GM21367 (cell line): ENCODE results near the gene ACOX3.

Experiments used
- ATAC-seq: cut with Tn5 transposase; IDR thresholded peaks from one replicate; pipeline ENCODE4 v1.9.1; 2021; ENCODE audit not compliant: unreplicated experiment

Gene ACOX3

DNA sequence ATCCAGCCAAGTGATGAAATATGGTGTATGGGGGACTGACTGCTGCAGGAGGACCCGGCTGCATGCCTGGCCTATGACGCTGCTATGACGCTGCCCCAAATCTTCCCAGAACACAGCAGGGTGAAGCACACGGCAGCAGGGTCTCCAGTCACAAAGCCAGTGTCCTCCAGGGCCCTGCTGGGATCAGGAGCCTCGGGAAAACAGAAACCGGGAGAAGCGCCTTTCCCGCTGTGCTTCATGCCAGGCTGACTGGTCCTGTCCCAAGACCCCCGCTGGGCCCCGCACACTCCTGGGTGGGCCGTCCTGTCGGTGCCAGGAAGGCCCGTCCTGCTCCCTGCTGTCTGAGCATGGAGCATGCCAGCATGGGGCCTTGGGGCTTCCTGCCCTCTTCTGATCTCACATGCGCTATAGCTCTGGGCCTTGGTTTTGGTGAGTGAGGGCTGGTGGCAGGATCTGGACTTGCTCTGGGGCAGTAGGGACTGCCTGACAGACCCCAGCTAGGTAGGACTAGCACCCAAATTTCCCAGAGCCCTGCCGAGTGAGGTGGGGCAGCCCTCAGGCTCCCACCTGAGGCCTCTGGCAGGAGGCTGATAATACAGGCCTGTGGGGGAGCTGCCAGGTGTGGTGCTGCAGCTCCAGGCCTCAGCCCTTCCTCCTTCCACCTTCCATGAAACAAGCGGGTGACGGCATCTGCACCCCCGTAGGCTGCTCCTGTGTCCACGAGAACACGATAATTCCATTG lies 64.0 kb downstream of the ACOX3 start:
- ATAC-seq: no peak

DNA sequence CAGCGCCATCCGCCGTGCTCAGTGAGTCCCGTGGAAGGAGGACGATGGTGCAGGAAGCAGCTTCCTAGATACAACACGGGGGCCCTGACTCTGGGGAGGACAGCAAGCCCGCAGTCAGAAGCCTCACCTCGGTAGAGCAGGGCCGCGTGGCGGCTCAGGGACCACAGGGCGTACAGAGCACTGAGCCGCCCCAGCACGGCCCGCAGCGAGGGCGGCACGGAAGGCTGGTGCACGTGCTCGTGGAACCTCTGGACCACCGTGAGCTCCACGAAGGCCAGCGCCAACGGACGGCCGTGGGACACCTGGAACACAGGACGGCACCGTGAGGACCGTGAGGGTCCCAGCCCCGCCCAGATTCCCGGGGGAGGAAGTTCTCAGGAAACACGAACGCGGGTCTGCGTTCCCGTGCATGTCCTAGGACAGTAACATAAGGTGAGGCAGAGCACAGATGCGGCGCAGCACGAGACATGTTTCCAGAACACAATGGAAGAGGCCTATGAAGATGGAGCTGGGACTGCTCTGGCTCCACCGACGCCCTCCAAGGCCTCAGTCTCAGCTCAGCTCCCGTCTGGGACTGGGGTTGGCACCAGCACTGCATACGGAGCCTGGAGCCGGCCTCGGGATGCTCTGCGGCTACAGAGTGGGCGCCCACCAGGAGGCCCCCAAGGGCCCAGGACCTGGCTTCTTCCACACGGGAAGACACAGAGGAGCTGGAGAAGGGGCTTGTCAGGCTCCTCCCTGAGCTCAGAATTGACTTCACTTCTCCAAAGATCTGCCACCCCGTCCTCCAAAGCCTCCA lies 65.5 kb downstream of the ACOX3 start:
- ATAC-seq: no peak

DNA sequence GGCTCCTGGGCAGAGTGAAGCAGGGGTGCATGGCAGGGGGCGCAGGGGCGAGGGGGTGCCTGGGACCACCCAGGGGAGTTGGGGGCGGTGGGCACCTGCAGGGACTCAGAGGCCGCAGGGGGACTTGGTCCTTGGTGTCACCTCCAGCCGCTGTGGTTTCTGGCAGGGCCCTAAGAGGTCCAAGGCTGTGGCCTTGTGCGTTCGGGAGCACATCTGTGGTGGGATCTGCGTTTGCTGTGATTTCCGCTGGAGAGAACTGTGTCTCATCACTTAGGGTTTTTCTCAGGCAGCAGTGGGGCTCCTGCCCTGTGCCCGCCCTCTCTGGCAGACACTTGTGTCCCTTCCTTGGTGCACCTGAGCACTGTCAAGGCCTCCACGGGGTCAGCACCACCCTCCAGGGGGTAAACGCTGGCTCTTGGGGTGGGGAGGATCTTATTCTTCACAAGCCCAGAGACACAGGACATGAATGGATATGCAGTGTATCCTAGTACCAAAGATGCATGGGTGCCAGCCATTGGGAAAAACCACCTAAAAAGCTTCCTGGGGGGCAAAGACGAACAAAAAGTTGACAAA lies 66.5 kb downstream of the ACOX3 start:
- no peak for ATAC-seq

DNA sequence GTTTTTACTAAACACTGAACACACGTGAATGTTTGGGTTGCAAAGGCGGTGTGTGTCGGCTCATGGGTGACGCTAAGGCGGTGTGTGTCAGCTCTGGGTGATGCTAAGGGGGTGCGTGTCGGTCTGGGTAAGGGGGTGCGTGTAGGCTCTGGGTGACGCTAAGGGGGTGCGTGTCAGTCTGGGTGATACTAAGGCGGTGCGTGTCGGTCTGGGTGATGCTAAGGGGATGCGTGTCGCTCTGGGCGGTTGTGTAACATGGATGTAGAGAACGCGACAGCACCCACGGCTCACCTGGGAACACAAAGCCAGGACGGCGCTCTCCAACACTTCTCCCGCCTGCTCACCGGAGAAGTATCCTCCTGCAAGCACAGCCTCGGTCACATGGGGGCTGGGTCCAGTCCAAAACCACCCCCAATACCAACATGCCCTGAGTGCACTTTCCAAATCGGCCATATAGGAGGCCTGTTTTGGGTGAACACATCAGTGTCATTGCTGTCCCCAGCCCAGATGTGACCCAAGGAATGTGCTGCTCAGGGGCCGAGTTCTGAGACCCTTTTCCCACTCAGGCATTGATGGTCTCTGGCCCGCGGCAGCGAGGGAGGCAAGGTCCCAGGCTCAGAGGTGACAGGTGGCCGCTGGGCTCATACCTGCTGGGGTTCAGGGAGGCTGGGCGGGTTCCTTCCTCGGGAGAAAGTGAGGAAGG lies 67.1 kb downstream of the ACOX3 start:
- no peak for ATAC-seq

DNA sequence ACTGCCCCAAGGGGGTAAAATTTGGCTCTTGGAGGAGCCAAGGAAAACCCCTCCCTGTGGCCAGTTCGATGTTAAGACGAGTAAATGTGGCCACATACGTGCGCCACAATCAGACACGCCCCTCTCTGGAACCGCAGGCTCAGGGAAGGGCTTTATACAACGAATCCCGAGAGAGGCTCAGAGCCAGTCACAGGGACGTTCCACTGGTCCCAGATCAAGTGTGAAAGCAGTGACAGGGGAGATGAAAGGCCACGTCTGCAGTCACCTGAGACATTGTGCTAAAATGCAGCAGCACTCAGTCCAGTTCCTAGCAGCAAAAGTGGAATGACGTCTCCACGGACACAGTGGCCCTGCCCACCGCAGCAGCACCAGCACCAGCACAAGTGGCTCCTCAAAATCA lies 68.0 kb downstream of the ACOX3 start:
- no peak for ATAC-seq

DNA sequence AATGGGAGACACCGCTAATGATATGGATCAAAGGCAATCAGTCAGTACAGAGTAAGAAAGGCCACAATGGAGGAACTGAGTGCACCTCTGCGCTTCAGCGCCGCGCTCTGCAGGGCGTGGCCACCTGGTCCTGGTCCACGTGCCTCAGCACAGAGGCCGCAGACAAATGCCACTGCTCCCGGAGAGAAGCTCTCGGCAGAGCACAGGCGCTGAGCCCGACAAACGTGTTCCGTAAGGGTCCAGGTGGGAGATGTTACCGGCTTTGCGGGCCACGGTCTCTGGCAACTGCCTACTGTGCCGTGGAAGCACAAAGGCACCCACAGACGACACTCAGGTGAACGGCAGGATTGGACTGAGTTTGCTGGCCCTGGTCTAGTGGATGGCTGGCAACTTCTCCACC lies 68.9 kb downstream of the ACOX3 start:
- no peak for ATAC-seq

DNA sequence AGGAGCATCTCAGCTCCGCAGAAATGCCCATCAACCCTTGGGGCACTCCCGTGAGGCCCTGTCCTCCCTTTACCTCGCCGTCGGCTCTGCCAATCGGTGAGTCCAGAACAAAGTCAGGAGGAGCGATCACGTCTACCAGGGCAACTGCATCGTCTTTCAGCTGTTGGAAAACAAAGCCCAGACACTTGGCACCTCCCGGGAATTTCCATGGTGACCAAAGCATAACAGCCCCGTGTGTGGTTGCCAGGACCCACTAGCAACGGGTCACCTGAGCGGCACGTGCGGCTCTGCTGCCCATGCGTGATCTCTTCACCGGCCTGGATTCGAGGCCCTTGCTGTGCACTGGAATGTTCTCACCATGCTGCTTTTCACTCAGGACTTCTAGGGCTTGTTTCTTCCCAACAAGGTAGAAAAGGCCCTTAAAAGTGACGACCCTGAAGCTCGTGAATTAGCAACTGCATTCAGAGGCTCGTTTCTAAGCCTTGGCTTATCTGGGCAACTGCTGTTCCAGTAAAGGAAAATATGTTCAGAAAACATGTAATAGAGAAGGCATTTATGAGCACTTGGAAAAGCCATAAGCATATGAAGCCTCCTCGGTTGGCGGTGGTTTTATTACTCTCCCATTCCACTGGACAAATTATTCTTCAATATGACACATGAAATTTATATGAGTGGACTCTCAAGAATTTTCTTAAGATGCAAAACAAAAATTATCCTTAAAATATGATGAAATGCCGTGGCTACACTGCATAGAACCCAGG lies 69.5 kb downstream of the ACOX3 start:
- ATAC-seq: no peak

DNA sequence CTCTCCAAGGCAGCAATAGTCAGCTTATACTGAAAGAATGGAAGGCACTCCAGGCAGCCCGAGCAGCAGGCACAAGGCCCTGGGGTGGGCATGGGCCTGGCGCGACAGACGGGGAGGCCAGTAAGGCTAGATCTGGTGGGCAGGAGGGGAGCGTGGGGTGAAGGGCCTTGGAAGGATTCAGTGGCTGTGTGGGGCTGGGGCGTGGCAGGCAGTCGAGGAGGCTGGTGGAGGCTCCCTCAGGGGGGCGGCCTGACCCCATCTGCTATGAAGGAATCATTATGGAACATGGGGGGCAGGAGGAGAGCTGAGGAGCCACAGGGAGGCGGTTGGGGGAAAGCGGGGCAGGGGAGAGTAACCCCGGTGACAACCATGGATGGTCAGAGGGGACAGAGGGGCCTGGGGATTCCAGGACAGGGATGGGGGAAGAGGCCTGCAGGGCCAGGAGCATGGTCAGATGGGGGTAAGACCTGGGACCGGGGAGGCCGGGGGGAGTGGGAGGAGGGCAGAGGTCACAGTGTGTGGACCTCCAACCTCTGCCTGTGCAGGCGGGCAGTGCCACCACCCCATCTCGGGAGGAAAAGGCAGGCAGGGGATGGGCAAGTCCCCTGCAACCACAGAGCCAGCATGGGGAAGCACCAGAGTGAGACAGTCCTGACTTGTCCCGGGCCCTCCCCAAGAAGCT lies 70.3 kb downstream of the ACOX3 start:
- ATAC-seq: no peak

DNA sequence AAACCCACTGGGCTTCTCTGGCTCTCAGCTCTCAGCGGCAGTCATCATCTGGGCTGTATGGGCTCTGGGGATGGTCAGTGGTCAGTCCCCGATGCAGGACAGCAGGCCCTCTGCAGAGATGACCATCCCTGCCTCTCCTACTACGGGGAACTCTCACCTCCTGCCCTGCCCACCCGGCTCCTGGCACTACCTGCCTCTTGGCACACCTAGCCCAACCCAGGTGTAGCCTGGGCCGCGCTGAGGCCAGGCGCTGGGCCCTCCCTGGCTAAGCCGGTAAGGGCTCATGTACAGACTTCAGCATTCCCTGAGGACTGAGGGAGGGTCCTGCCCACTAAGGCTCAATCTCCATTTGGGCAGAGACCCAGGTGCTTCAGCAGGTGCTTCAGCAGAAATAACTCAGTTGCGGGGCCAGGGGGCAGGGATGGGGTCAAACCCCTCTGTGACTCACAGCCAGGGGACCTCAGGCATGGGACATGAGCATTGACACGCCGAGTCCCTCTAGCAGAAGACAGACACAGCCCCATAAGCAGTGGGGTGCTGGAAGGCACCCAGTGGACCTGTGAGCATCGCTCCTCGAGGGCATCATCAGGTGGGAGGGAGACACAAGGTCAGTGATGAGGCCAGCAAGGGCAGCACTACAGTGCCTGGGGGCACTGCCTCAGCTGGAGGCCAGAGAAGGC lies 71.0 kb downstream of the ACOX3 start:
- no peak for ATAC-seq

DNA sequence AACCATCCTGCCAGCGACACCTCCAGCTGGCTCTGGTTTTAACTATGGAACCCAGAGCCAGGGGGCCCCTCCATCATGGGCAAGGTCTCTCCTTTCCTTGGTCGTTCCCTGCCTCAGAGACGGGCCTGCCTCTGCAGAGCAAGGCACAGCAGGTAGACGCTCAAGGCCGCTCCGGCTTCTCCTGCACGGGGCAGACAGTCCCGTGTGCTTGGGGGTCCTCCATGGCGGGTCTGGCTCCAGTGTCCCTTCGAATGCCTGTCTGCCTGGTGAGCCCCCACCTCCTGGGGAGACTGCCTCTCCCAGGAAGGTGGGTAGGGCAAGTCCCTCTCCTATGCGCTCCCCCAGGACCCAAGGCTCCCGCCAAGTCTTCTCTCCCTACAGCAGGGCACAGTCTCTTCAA lies 71.5 kb downstream of the ACOX3 start:
- no peak for ATAC-seq

DNA sequence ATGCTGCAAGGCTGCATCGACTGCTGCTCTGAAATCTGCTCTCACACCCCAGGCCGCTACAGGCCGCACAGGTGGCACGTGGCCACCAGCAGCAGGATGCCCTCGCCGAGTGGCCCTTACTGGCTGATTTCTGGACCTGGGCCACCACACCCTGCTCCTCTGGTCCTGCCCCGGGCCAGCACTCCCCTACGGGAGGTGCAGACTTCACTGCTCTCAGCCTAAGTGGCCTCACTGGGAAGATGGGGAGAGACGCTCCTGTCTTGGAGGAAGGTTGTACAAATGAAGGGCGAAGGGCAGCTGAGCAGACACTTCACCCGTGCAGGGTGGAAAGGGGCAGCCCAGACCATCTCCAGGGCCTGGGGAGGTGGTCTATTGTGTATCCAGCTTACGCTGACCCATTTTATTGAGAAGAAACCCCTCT lies 72.5 kb downstream of the ACOX3 start:
- ATAC-seq: no peak

DNA sequence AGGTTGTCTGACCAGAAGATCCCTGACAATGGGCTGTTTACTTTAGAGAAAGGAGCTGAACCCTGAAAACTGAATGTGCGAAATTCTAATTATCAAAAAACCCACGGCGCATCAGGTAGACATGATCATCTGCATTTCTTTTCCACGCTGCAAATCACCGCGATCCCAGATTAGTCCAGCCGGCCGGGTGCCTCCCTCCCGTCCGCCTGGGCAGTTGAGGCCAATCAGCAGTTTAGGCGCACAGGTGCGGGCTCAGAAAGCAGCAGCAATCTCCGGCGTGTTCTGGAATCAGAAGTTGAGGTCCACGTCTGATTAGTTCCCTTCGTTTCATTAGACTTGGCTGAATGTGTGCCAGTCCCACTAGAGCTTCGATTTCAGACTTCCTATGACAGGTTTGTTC lies 73.9 kb downstream of the ACOX3 start:
- no peak for ATAC-seq

DNA sequence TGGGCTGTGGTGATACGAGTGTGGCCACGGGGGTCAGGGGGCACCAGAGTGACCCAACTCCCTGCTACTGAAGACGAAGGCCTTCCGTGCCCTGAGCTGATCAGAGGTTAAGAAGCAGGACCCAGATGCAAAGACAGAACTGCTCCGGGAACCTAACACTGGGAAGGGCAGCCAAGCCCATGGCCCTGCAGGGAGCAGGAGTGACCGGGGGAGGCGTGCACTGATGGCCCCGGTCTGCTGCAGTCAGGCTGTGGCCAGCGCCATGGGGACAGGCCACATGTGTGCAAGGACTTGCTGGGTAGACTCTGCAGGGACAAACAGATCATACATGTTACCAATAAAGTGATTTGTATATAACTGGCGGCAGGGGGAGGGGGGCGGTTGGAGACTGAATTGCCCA lies 74.6 kb downstream of the ACOX3 start:
- no peak for ATAC-seq

DNA sequence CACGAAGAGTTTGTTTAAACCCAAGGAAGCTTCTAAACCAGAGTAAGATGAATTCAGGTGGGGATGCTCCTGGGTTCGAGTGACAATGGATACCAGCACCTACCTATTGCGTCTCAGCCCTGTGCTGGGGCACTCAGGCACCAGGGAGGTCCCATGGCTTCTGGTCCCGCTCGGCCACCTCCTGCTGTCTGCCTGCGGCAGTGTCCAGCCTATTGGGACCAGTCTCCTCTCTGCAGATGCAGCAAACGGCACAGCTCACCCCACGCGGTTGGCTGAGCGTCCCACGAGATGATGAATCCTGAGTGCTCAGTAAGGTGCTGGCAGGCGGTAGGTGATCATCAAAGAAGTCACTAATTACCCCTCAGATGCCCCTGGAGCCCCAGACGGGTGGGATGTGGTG lies 75.2 kb downstream of the ACOX3 start:
- ATAC-seq: no peak

DNA sequence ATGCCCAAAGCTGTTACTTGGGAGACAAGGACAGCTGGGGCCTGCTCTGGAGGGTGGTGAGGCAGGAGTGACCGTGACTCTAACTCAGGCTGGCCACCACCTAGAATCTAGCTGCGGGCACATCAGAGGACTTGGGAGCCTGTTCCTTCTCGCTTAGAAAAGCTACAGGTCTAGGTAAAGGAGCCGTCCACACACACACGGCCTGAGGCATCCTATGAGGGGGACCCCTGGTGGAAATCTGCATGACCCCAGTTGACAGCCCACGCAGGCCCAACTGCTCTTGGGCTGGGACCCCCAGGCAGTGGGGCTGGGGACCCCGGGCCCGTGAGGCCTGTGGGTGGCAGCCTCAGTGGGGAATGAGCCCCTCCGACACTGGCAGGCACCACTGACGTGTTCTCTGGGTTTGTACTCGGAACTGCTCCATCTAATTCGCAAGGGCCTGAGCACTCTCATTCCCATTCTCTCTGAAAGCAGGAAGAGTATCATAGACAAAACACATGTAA lies 75.6 kb downstream of the ACOX3 start:
- no peak for ATAC-seq

DNA sequence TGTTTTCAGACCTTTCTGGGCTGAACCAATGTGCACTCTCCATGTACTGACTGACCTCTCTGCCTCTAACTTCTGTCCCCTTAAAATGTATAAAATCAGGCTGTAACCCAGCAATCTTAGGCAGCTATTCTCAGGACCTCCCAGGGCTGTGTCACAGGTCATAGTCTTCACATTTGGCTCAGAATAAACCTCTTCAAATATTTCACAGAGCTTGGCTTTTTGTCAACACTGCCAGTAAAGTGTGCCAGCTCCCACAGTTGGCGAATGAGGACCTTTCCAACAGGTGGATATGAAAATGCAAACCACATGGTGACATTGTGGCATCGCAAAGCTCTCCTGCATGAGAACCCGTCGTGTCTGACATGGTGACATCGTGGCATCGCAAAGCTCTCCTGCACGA lies 76.4 kb downstream of the ACOX3 start:
- no peak for ATAC-seq

DNA sequence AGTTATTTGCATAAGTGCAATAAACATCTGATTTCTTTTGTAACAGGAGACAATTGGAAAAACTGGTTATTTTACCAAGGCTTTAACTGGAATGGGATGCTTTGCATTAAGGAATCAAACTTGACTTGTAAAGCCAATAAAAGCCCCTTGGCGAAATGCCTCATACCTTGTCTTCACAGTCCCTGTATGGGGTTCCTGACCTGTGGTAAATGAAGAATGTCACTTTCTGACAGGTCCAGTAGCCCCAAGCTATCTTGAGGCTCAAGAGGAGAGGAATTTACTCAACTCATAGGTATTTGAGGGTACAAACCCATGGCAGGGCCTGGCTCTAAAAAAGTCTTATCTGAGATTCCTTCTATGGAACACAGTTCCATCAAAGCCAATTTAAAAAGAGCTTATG lies 78.0 kb downstream of the ACOX3 start:
- no peak for ATAC-seq

DNA sequence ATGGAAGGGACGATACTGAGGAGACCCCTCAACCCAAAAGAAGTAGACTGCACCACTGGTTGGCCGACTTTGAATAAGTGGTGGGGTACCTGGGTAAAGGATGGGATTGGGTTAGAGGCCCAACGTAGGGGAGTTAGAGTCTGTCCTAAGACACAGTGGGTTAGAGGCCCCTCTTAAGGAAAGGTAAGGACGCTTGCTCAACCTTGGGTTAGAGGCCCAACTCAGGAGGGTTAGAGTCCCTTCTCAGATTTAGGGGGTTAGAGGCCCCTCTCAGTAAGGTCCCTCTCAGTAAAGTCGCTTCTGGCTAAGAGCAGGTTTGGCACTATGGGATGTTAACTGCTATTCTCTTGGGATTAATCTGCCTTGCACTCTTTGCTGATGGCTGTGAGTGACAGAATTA lies 81.3 kb downstream of the ACOX3 start:
- ATAC-seq: no peak

DNA sequence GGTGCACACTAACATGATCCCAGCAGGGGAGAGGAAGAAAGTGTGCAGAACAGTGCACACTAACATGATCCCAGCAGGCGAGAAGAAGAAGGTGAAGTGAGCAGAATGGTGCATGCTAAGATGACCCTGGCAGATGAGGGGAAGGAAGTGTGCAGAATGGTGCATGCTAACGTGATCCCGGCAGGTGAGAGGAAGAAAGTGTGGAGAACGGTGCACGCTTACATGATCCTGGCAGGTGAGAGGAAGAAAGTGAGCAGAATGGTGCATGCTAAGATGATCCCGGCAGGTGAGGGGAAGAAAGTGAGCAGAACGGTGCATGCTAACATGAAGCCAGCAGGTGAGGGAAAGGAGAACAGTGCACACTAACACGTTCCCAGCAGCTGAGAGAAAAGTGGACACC lies 83.7 kb downstream of the ACOX3 start:
- no peak for ATAC-seq
